MM.1S (cell line): ENCODE measurements around the gene PIEZO2.

Experiments
- EZH2 ChIP-seq: fragments of 300-600 bp; sonication (generic); optimal IDR thresholded peaks from 2 replicates; pipeline ENCODE3; 2017; ENCODE audit warnings: low read depth, mild to moderate bottlenecking, antibody characterized with exemption, low read length, mixed read lengths
- EZH2phosphoT487 ChIP-seq: fragments of 300-600 bp; sonication (generic); IDR thresholded peaks from 2 replicates; pipeline ENCODE4 v1.6.1; 2018; ENCODE audit warnings: antibody characterized with exemption, low read length
- TF ChIP-seq, protein P1 (sequence below): fragments of 300-600 bp; sonication (generic); IDR thresholded peaks from 2 replicates; pipeline ENCODE4 v1.5.1; 2016; ENCODE audit warnings: antibody characterized with exemption, low read length, mixed read lengths

DNA sequence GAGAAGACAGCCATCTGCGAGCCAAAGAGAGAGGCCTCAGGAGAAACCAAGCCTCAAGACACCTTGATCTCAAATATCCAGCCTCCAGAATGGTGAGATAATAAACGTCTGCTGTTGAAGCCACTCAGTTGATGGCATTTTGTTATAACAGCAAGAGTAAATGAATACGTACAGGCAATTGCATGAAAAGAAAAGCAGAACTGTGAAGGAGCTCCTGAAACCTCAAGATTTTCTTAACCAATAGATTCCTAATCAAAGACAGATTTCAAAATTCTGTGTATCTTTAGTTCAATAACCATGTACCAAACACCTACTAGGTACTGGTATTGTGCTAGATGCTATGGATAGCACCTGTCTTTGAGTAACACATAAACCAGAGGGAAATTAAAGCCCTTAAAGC, 139.5 kb downstream of the PIEZO2 start:
- TF ChIP-seq, protein P1, sequence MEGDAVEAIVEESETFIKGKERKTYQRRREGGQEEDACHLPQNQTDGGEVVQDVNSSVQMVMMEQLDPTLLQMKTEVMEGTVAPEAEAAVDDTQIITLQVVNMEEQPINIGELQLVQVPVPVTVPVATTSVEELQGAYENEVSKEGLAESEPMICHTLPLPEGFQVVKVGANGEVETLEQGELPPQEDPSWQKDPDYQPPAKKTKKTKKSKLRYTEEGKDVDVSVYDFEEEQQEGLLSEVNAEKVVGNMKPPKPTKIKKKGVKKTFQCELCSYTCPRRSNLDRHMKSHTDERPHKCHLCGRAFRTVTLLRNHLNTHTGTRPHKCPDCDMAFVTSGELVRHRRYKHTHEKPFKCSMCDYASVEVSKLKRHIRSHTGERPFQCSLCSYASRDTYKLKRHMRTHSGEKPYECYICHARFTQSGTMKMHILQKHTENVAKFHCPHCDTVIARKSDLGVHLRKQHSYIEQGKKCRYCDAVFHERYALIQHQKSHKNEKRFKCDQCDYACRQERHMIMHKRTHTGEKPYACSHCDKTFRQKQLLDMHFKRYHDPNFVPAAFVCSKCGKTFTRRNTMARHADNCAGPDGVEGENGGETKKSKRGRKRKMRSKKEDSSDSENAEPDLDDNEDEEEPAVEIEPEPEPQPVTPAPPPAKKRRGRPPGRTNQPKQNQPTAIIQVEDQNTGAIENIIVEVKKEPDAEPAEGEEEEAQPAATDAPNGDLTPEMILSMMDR, result no peak
- no peak for TF ChIP-seq EZH2
- no peak for TF ChIP-seq EZH2phosphoT487
